Right lobe of liver (tissue), 6 donors: Measurements from ENCODE around the gene DMRT1. TPM values are rescaled to one million over a fixed set of nuclear protein-coding genes. Genes with fewer than 3 reads are reported as not detected.
A peak's percentile ranks its signal among the peaks of the same experiment; 100 is the strongest.

Experiments used
- ATAC-seq, 4 donors: fragments of 200-7000 bp; cut with Tn5 transposase; one replicate each; pipeline ENCODE4 v1.9.1; 2020; ENCODE audit warnings: mild to moderate bottlenecking in 4 of 4, moderate library complexity in 4 of 4
- DNase-seq, 3 donors: peaks; one replicate each; pipeline ENCODE4 v3.0.0-alpha.2; 2020
- H3K27ac ChIP-seq, 3 donors: fragments of 200-600 bp; one replicate each; pipeline ENCODE4 v1.8.0; 2022
- H3K27me3 ChIP-seq, 2 donors: fragments of 200-600 bp; one replicate each; pipeline ENCODE4 v1.8.0; 2022
- H3K36me3 ChIP-seq, 4 donors: fragments of 200-600 bp; sonication (generic) in 1 of 4; one replicate each; pipeline versions ENCODE4 v1.5.1 to v1.8.0; 2017 to 2022; ENCODE audit warnings: control low read depth in 1 of 4
- H3K4me1 ChIP-seq, 4 donors: fragments of 200-600 bp; sonication (generic) in 1 of 4; one replicate each; pipeline versions ENCODE4 v1.5.1 to v1.8.0; 2017 to 2022; ENCODE audit warnings: control low read depth in 1 of 4
- H3K4me3 ChIP-seq, 3 donors: fragments of 200-600 bp; one replicate each; pipeline ENCODE4 v1.8.0; 2022
- H3K9me3 ChIP-seq, 4 donors: fragments of 200-600 bp; sonication (generic) in 1 of 4; one replicate each; pipeline versions ENCODE4 v1.5.1 to v1.8.0; 2017 to 2022; ENCODE audit warnings: control low read depth in 1 of 4
- POLR2A ChIP-seq: fragments of 450-650 bp; IDR thresholded peaks from one replicate; pipeline ENCODE4 v1.6.1; 2017; ENCODE audit warnings: antibody characterized with exemption, mild to moderate bottlenecking
- WGBS: methylation state at CpG from one replicate; pipeline ENCODE4 v1.1.6; 2018; ENCODE audit warnings: low coverage, low lambda C conversion rate; ENCODE audit not compliant: insufficient coverage; ENCODE audit errors: missing lambda C conversion rate; 5-methylcytosine and 5-hydroxymethylcytosine counted together
- intact Hi-C, 2 donors: fragments of 100-400 bp; cut with DNase I; formaldehyde crosslinking; loops; one replicate each; pipeline versions ENCODE4 v1.11.2 to v1.14.1; 2022
- total RNA-seq, 6 experiments: library from RNA; depleted of rRNA in 2 of 6; stranded (reverse); fragments of >200 nt in 2 of 6; fragmentation: NEBNext Ultra II Directional in 3 of 6; extraction: Animal tissue kit (Norgen Biotek cat#: 25700) in 3 of 6; gene quantifications; one replicate each; pipeline versions ENCODE4 v1.1.0 to v1.2.4, GENCODE V29; 2016 to 2023
- TF ChIP-seq, protein P1 (sequence below), 4 donors: fragments of 200-600 bp in 3 of 4; fragments of 450-650 bp in 1 of 4; IDR thresholded peaks; one replicate each; pipeline versions ENCODE4 v1.5.1 to v1.8.0; 2016 to 2022; ENCODE audit warnings: antibody characterized with exemption in 4 of 4, mild to moderate bottlenecking in 2 of 4
- donor health status: DM: no; HTN: yes; CAD: no.
- donor health status: DM: no; HTN: no; CAD: no.
- donor health status: DM: no; HTN: no; CAD: no.
- donor health status: DM: no; HTN: yes; CAD: no.
- donor health status: DM: no; HTN: yes; CAD: no.

The DMRT1 gene
- total RNA-seq, 6 experiments from 2014 or later, result not detected

DNA sequence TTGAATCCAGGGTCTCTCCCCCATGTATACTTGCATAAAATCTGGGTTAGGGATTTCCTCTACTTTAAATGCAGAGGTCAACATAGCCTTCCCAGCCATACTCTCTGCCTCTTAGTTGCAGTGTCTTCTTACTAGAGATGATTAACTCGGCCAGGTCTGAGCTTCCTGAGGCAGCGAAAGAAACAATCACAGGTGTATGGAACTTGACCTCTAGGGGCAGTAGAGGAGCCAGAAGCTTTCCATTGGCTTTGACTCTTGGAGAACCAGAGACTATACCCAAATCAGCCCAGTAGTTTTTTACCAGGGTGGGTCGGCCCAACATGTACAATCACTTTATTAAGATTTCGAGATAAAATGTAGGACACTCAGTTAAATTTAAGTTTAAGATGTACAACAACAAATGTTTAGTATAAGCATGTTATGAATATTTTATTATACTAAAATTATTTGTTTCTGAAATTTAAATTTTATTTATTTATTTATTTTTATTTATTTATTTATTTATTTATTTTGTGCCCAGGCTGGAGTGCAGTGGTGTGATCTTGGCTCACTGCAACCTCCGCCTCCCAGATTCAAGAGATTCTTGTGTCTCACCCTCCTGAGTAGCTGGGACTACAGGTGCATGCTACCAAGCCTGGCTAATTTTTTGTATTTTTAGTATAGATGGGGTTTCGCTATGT, 87.0 kb downstream of the DMRT1 start:
- WGBS, result 55% methylated on average over 6 of the region's 6 CpGs
- H3K4me1 ChIP-seq, result no peaks in the 10 kb centered on the region
- ATAC-seq (peak in 3 of 4 donors; percentile 21 to 44 (median 30)), DNase-seq (no peak)
- H3K4me3 ChIP-seq, result no peak overlapping the region
- H3K27me3 ChIP-seq, result no peaks in the 10 kb centered on the region
- H3K36me3 ChIP-seq, result no peaks in the 10 kb centered on the region
- intact Hi-C loops, result no loop called here
- H3K27ac ChIP-seq, result no peak overlapping the region
- no peak for TF ChIP-seq POLR2A
- TF ChIP-seq, protein P1, sequence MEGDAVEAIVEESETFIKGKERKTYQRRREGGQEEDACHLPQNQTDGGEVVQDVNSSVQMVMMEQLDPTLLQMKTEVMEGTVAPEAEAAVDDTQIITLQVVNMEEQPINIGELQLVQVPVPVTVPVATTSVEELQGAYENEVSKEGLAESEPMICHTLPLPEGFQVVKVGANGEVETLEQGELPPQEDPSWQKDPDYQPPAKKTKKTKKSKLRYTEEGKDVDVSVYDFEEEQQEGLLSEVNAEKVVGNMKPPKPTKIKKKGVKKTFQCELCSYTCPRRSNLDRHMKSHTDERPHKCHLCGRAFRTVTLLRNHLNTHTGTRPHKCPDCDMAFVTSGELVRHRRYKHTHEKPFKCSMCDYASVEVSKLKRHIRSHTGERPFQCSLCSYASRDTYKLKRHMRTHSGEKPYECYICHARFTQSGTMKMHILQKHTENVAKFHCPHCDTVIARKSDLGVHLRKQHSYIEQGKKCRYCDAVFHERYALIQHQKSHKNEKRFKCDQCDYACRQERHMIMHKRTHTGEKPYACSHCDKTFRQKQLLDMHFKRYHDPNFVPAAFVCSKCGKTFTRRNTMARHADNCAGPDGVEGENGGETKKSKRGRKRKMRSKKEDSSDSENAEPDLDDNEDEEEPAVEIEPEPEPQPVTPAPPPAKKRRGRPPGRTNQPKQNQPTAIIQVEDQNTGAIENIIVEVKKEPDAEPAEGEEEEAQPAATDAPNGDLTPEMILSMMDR (IDR thresholded peaks at IDR 0.05), result peak in 3 of 4 donors; percentile 31 to 48 (median 37)
- no peaks in the 10 kb centered on the region for H3K9me3 ChIP-seq

DNA sequence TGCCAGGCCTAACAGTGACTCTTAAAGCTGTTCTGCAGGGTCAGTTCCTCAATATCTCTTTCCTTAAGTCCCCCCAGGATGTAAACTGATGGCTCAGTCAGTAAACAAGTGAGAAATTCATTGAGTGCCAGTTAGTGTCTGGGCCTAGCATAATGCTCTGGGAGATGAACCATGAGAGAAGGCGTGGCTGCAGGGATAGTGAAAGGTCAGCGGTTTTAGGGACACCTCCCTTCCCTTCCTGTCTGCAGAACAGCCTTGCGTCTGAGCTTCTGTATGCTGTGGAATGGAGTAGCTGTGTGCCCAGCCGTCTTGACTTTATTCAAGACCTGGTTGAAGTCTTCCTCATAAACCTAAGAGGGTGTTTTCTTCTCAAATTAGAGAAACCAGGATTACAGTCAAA, 88.2 kb downstream of the DMRT1 start:
- no peak overlapping the region for H3K4me3 ChIP-seq
- no peaks in the 10 kb centered on the region for H3K27me3 ChIP-seq
- no peak for DNase-seq
- H3K27ac ChIP-seq, result no peak overlapping the region
- 63% methylated on average over 2 of the region's 4 CpGs for WGBS
- no peaks in the 10 kb centered on the region for H3K9me3 ChIP-seq
- H3K4me1 ChIP-seq, result no peaks in the 10 kb centered on the region
- H3K36me3 ChIP-seq, result no peaks in the 10 kb centered on the region
- TF ChIP-seq, protein P1 (IDR thresholded peaks at IDR 0.05), result no peak
- TF ChIP-seq POLR2A, result no peak
- intact Hi-C loops, result no loop called here
- no peak for ATAC-seq

DNA sequence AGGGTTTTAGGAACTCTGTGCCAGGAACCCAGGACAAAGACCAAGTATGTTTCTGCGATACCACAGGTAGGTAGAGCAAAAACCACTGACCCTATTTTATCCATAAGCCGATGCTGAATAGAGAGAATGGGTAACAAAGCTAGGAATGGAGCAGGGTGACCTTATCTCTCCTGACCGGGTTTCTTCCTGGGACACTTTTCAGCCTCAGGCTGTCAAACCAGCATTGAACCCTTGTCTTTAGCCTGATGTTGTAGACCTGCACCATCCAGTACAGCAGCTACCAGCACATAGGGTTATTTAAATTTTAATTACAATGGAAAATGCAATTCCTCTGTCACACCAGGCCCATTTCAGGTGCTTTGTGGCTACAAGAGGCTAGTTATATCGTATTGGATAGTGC, 91.9 kb downstream of the DMRT1 start:
- ATAC-seq (no peak), DNase-seq (no peak)
- H3K4me3 ChIP-seq, result no peak overlapping the region
- H3K36me3 ChIP-seq, result no peaks in the 10 kb centered on the region
- intact Hi-C loops, result no loop called here
- no peaks in the 10 kb centered on the region for H3K4me1 ChIP-seq
- no peaks in the 10 kb centered on the region for H3K27me3 ChIP-seq
- H3K9me3 ChIP-seq, result no peaks in the 10 kb centered on the region
- WGBS, result 63% methylated on average over 4 of the region's 4 CpGs
- TF ChIP-seq, protein P1 (IDR thresholded peaks at IDR 0.05), result no peak
- TF ChIP-seq POLR2A, result no peak
- H3K27ac ChIP-seq, result no peak overlapping the region

DNA sequence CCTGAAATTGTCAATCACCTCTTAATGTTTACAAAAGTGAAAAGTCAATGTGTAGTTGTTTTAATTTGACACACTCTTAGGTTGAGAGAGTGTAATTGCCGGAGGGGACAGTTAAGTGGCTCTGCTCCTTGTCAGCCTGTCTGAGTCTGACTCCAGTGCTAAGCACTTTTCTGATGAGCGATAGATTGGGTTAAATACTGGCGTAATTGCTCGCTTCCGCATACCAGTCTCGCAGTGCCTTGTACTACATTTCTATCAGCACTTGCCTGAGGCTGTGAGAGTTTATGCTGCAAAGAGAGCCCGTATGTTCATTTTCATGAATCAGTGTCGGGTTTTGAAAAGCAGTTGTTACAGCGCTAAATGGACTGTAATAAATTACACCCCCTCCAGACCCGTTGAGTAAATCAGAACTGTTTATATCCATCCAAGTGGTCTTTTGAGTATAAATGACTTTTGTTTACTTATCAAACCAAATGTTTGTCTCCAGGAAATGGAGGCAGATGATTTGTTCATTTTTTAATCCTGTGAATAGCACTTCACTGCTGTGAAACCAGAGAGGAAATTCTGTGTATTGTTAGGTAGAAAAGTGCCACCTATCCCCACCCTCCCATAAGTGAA, 94.0 kb downstream of the DMRT1 start:
- no peak overlapping the region for H3K4me3 ChIP-seq

DNA sequence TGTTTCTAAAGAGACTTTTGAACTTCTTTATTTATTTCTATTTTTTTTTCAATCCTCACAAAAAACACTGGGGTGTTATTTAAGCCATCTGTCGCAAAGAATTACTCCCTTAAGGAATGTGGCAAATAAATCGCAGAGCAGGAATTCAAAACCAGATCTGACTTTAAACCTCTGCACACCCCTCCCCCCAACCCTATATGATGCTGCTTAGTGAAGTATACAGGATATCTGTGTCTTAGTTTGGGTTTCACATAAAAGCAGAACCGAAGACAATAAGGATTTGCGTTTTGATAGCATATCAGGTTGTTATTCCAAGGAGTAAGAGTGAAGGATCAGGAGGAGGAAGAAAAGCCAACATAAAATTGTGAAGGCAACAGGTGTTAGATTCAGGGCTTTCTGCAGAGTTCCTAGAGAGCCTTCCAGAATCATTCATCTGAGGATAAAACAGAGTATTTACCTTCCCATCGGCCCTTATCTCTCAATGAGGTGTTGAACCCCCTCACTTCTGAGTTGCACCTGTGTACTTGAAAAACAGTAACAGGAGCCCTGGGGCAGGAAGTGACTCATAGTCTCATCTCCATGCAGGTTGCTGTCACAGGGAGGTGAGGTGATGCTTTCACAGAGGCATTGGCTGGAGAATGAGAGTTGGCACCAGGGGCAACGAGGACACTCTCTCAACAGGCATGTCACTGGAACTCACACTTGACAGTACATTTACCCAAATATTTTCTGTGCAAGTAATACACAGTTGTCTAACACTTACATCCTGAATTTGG, 101.5 kb downstream of the DMRT1 start:
- intact Hi-C loops, result no loop called here
- no peak for DNase-seq
- no peak for TF ChIP-seq POLR2A
- TF ChIP-seq, protein P1 (IDR thresholded peaks at IDR 0.05), result no peak
- WGBS, result 43% methylated on average over 6 of the region's 6 CpGs
- no peak overlapping the region for H3K4me3 ChIP-seq
- no peaks in the 10 kb centered on the region for H3K36me3 ChIP-seq
- no peaks in the 10 kb centered on the region for H3K4me1 ChIP-seq
- ATAC-seq, result no peak
- H3K27ac ChIP-seq, result no peak overlapping the region
- H3K9me3 ChIP-seq, result no peaks in the 10 kb centered on the region
- peaks cover 0 to 5% of the 10 kb centered on the region in 2 donors for H3K27me3 ChIP-seq

More for the DNA sequence above, 94.0 kb downstream of the DMRT1 start:
- ATAC-seq (no peak), DNase-seq (no peak)
- H3K27ac ChIP-seq, result no peak overlapping the region
- no peaks in the 10 kb centered on the region for H3K9me3 ChIP-seq
- H3K27me3 ChIP-seq, result peaks cover 0 to 5% of the 10 kb centered on the region in 2 donors
- TF ChIP-seq POLR2A, result no peak
- H3K36me3 ChIP-seq, result no peaks in the 10 kb centered on the region
- WGBS, result 43% methylated on average over 10 of the region's 10 CpGs
- intact Hi-C loops, result no loop called here
- no peaks in the 10 kb centered on the region for H3K4me1 ChIP-seq
